CD4-positive, alpha-beta T cell treated with Interleukin-4 for 4 hours (primary cell): ENCODE measurements around the gene CDC73.
"Not testable (repeated sequence)": the region's sequence is repeated elsewhere in the genome, so short reads cannot be mapped to it uniquely, and the experiment has no call there.

ENCODE experiments used
- DNase-seq: peaks from one replicate; pipeline ENCODE4 v3.0.0-alpha.2; 2020

The CDC73 gene

GRCh38 chr1:193237381-193237978 lies 115.6 kb downstream of the CDC73 start:
- DNase-seq: no peak

- no peak for DNase-seq
These were observed 118.8 kb downstream of the CDC73 start for GRCh38 chr1:193240609-193241008.

- peak; percentile 24 for DNase-seq
These were observed 119.4 kb downstream of the CDC73 start for GRCh38 chr1:193241132-193241827.

GRCh38 chr1:193242000-193242399 lies 120.2 kb downstream of the CDC73 start:
- DNase-seq: no peak

GRCh38 chr1:193249187-193249586 lies 127.4 kb downstream of the CDC73 start:
- no peak for DNase-seq

GRCh38 chr1:193251950-193252349 lies 130.1 kb downstream of the CDC73 start:
- no peak for DNase-seq

- no peak for DNase-seq
These were observed 134.2 kb downstream of the CDC73 start for GRCh38 chr1:193256019-193256418.

GRCh38 chr1:193259636-193260035 lies 137.8 kb downstream of the CDC73 start:
- DNase-seq: no peak

- no peak for DNase-seq
These were observed 138.4 kb downstream of the CDC73 start for GRCh38 chr1:193260056-193260745.

GRCh38 chr1:193260896-193261295 lies 139.1 kb downstream of the CDC73 start:
- no peak for DNase-seq

- no peak for DNase-seq
These were observed 140.8 kb downstream of the CDC73 start for GRCh38 chr1:193262661-193263060.

GRCh38 chr1:193264313-193265065 lies 142.7 kb downstream of the CDC73 start:
- no peak for DNase-seq

GRCh38 chr1:193265716-193266115 lies 143.9 kb downstream of the CDC73 start:
- DNase-seq: no peak

- DNase-seq: not testable (repeated sequence)
These were observed 145.0 kb downstream of the CDC73 start for GRCh38 chr1:193266794-193267193.

- DNase-seq: no peak
These were observed 149.2 kb downstream of the CDC73 start for GRCh38 chr1:193270996-193271395.

GRCh38 chr1:193275773-193276172 lies 153.9 kb downstream of the CDC73 start:
- DNase-seq: no peak

- DNase-seq: no peak
These were observed 157.1 kb downstream of the CDC73 start for GRCh38 chr1:193278968-193279367.

GRCh38 chr1:193281894-193282293 lies 160.1 kb downstream of the CDC73 start:
- no peak for DNase-seq

- DNase-seq: no peak
These were observed 161.2 kb downstream of the CDC73 start for GRCh38 chr1:193283016-193283415.

- DNase-seq: no peak
These were observed 162.4 kb downstream of the CDC73 start for GRCh38 chr1:193284219-193284618.

- DNase-seq: no peak
These were observed 163.8 kb downstream of the CDC73 start for GRCh38 chr1:193285641-193286040.

- DNase-seq: not testable (repeated sequence)
These were observed 166.8 kb downstream of the CDC73 start for GRCh38 chr1:193288548-193289080.

- no peak for DNase-seq
These were observed 171.9 kb downstream of the CDC73 start for GRCh38 chr1:193293726-193294125.
